Lung (tissue), 12 donors: ENCODE data around the gene FBXL17. TPM values are rescaled to one million over a fixed set of nuclear protein-coding genes. Genes with fewer than 3 reads are reported as not detected.

Experiments
- ATAC-seq: fragments of 200-7000 bp; cut with Tn5 transposase; one replicate; pipeline ENCODE4 v1.9.1; 2020; ENCODE audit warnings: moderate number of reproducible peaks; ENCODE audit not compliant: insufficient read depth, low FRiP score
- DNase-seq, 3 donors: peaks; one replicate each; pipeline ENCODE4 v3.0.0-alpha.2; 2013 to 2017
- H3K27ac ChIP-seq, 2 donors: one replicate each; pipeline ENCODE4 v1.5.1; 2013; ENCODE audit warnings: mild to moderate bottlenecking in 2 of 2, moderate library complexity in 2 of 2, control low read depth in 1 of 2, inconsistent platforms in 1 of 2, low read depth in 1 of 2, low read length in 1 of 2
- H3K27me3 ChIP-seq, 3 donors: one replicate each; pipeline ENCODE4 v1.5.1; 2013; ENCODE audit warnings: low read length in 2 of 3; ENCODE audit not compliant: control insufficient read depth in 3 of 3, insufficient read depth in 3 of 3
- H3K36me3 ChIP-seq, 4 donors: one replicate each; pipeline ENCODE4 v1.5.1; 2013; ENCODE audit warnings: low read length in 4 of 4, mild to moderate bottlenecking in 1 of 4, moderate library complexity in 1 of 4; ENCODE audit not compliant: control insufficient read depth in 4 of 4, insufficient read depth in 4 of 4
- H3K4me1 ChIP-seq, 5 donors: one replicate each; pipeline ENCODE4 v1.5.1; 2013; ENCODE audit warnings: low read length in 5 of 5, mild to moderate bottlenecking in 2 of 5, moderate library complexity in 1 of 5; ENCODE audit not compliant: control insufficient read depth in 5 of 5, insufficient read depth in 5 of 5
- H3K4me3 ChIP-seq: one replicate; pipeline ENCODE4 v1.5.1; 2013; ENCODE audit warnings: mild to moderate bottlenecking, control low read depth, moderate library complexity
- H3K9ac ChIP-seq, 2 donors: one replicate each; pipeline ENCODE4 v1.5.1; 2013; ENCODE audit warnings: low read length in 2 of 2, control low read depth in 1 of 2; ENCODE audit not compliant: insufficient read depth in 1 of 2
- H3K9me3 ChIP-seq, 4 donors: one replicate each; pipeline ENCODE4 v1.5.1; 2013; ENCODE audit warnings: low read length in 3 of 4, mild to moderate bottlenecking in 1 of 4, moderate library complexity in 1 of 4; ENCODE audit not compliant: control insufficient read depth in 4 of 4, insufficient read depth in 3 of 4
- WGBS, 2 donors: extraction: QIAGEN DNeasy Blood & Tissue Kit; methylation state at CpG; one replicate each; pipeline ENCODE4 v1.1.7; 2013; 5-methylcytosine and 5-hydroxymethylcytosine counted together
- polyA plus RNA-seq, 2 donors: library from polyadenylated mRNA; stranded (reverse); fragments of 200-250 nt; gene quantifications; one replicate each; pipeline ENCODE4 v1.2.1, GENCODE V29; 2013
- total RNA-seq, 2 donors: library from RNA; depleted of rRNA in 1 of 2; stranded (reverse); fragments of >200 nt in 1 of 2; gene quantifications; one replicate each; pipeline ENCODE4 v1.2.1, GENCODE V29; 2014 to 2021
- TF ChIP-seq, protein P1 (sequence below): IDR thresholded peaks from 2 replicates; pipeline ENCODE4 v1.5.1; 2012; ENCODE audit warnings: mild to moderate bottlenecking; ENCODE audit errors: control extremely low read depth, extremely low read depth
- donor health status: control.
- donor health status: control.
- donor health status: Bipolar disorder and iron deficiency.
- donor health status: healthy.
- donor health status: DM: yes; HTN: yes; CAD: no.

FBXL17 gene
- total and polyA plus RNA-seq, 4 donors: 4.0 to 23.9 (median 13.6) TPM

DNA sequence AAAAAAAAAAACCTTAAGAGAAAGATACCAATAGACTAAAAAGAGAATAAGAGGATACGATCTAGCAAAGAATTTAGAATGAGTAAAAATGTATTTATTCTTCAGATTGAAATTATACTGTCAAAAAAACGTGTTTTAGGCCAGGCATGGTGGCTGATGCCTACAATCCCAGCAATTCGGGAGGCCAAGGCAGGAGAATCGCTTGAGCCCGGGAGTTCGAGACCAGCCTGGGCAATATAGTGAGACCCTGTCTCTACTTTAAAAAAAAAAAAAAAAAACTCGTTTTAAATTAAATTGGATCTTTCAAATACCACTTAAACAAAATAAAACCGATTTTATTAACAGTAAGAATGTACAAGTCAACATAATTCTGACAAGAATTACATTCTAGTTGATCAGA, 41.8 kb downstream of the FBXL17 start:
- ATAC-seq (no peak), DNase-seq (no peak)
- H3K4me3 ChIP-seq: no peak overlapping the region
- 88 to 95% methylated on average over 8 of the region's 8 CpGs for WGBS, 2 donors
- H3K9me3 ChIP-seq: no peaks in the 10 kb centered on the region
- no peaks in the 10 kb centered on the region for H3K27me3 ChIP-seq
- H3K4me1 ChIP-seq: peaks cover 0 to 4% (median 0%) of the 10 kb centered on the region in 5 donors
- TF ChIP-seq, protein P1, sequence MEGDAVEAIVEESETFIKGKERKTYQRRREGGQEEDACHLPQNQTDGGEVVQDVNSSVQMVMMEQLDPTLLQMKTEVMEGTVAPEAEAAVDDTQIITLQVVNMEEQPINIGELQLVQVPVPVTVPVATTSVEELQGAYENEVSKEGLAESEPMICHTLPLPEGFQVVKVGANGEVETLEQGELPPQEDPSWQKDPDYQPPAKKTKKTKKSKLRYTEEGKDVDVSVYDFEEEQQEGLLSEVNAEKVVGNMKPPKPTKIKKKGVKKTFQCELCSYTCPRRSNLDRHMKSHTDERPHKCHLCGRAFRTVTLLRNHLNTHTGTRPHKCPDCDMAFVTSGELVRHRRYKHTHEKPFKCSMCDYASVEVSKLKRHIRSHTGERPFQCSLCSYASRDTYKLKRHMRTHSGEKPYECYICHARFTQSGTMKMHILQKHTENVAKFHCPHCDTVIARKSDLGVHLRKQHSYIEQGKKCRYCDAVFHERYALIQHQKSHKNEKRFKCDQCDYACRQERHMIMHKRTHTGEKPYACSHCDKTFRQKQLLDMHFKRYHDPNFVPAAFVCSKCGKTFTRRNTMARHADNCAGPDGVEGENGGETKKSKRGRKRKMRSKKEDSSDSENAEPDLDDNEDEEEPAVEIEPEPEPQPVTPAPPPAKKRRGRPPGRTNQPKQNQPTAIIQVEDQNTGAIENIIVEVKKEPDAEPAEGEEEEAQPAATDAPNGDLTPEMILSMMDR: no peak
- H3K36me3 ChIP-seq: no peaks in the 10 kb centered on the region
- H3K9ac ChIP-seq: no peak overlapping the region
- H3K27ac ChIP-seq: no peak overlapping the region

DNA sequence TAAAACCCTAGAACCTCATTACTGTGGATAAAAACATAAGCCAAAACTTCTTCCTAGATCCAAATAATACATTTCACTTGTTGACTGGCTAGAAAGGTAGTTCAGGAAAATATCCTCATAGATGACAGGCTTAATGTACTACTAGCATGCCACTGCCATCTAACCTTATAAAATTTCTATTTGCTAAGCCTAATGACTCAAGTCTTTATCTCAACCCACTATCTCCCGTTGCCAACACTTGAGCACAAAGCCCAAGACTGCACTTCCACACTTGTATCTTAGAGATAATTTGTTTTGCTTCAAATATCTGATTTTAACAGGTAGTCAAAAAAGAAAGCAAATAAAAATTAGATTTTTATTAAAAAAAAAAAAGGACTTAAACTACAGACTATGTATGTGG, 42.7 kb downstream of the FBXL17 start:
- H3K4me1 ChIP-seq: peaks cover 0 to 4% (median 0%) of the 10 kb centered on the region in 5 donors
- 78 to 88% methylated on average over 1 of the region's 1 CpG for WGBS, 2 donors
- H3K27ac ChIP-seq: no peak overlapping the region
- no peaks in the 10 kb centered on the region for H3K9me3 ChIP-seq
- TF ChIP-seq, protein P1: no peak
- peaks cover 0 to 1% (median 0%) of the 10 kb centered on the region in 4 donors for H3K36me3 ChIP-seq
- no peak overlapping the region for H3K9ac ChIP-seq
- no peaks in the 10 kb centered on the region for H3K27me3 ChIP-seq
- ATAC-seq: no peak
- no peak for DNase-seq
- H3K4me3 ChIP-seq: no peak overlapping the region

- Histone ChIP-seq H3K9me3 (peaks cover 0 to 2% (median 0%) of the 10 kb centered on the region in 4 donors), H3K27me3 (no peaks in the 10 kb centered on the region), H3K4me3 (no peak overlapping the region), H3K27ac (no peak overlapping the region), H3K36me3 (peaks cover 0 to 3% (median 0%) of the 10 kb centered on the region in 4 donors), H3K9ac (no peak overlapping the region), H3K4me1 (no peaks in the 10 kb centered on the region)
- TF ChIP-seq, protein P1: no peak
- 96 to 98% methylated on average over 2 of the region's 2 CpGs for WGBS, 2 donors
- no peak for DNase-seq
- ATAC-seq: no peak
These were observed 47.7 kb downstream of the FBXL17 start for GRCh38 chr5:108334225-108334624.

DNA sequence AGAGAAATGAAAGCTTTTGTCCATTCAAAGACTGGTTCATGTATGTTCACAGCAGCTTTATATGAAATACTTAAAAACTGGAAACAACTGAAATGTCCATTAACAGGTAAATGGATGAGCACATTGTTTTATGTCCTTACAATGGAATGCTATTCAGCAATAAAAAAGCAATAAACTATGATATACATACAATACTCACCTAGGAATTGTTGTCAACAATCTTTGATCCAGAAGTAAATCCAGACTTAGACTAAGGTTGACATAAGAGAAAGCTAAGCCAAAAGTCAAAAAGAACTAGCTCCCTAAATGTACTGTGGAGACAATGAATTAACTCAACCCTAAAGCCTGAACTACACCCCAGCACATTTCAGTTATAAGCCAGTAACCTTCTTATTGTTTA, 54.9 kb downstream of the FBXL17 start:
- no peaks in the 10 kb centered on the region for H3K4me1 ChIP-seq
- no peak overlapping the region for H3K4me3 ChIP-seq
- peaks cover 0 to 4% (median 0%) of the 10 kb centered on the region in 4 donors for H3K36me3 ChIP-seq
- H3K27me3 ChIP-seq: no peaks in the 10 kb centered on the region
- DNase-seq (no peak), ATAC-seq (no peak)
- TF ChIP-seq, protein P1: no peak
- no peak overlapping the region for H3K27ac ChIP-seq
- H3K9me3 ChIP-seq: no peaks in the 10 kb centered on the region
- H3K9ac ChIP-seq: no peak overlapping the region
